Right atrium auricular region (tissue), 2 donors: Measurements from ENCODE around the gene LRRC27. TPM values are rescaled to one million over a fixed set of nuclear protein-coding genes. Genes with fewer than 3 reads are reported as not detected.
A peak's percentile ranks its signal among the peaks of the same experiment; 100 is the strongest.

ENCODE experiments used
- DNase-seq: peaks from one replicate; pipeline ENCODE4 v3.0.0-alpha.2; 2019; ENCODE audit warnings: low spot score
- H3K27ac ChIP-seq, 2 donors: fragments of 200-600 bp; sonication (generic); 1 replicate in 1 of 2; 2 replicates in 1 of 2; pipeline ENCODE4 v1.5.1; 2016 to 2019
- H3K27me3 ChIP-seq, 2 donors: fragments of 200-600 bp; sonication (generic); one replicate each; pipeline versions ENCODE4 v1.5.1 to v1.6.0; 2017 to 2019
- H3K36me3 ChIP-seq: fragments of 200-600 bp; sonication (generic); one replicate; pipeline ENCODE4 v1.5.1; 2016
- H3K4me1 ChIP-seq, 2 donors: fragments of 200-600 bp; sonication (generic); one replicate each; pipeline versions ENCODE4 v1.5.1 to v1.6.0; 2017 to 2019
- H3K4me3 ChIP-seq, 2 donors: fragments of 200-600 bp; sonication (generic); 1 replicate in 1 of 2; 2 replicates in 1 of 2; pipeline ENCODE4 v1.5.1; 2017 to 2019; ENCODE audit warnings: mild to moderate bottlenecking in 1 of 2, moderate library complexity in 1 of 2
- H3K9me3 ChIP-seq, 2 donors: fragments of 200-600 bp; sonication (generic); one replicate each; pipeline ENCODE4 v1.5.1; 2019
- CTCF ChIP-seq, 2 donors: fragments of 200-600 bp; sonication (generic); IDR thresholded peaks; one replicate each; pipeline ENCODE4 v1.5.1; 2019; ENCODE audit warnings: antibody characterized with exemption in 2 of 2
- total RNA-seq, 2 donors: library from RNA; depleted of rRNA; stranded (reverse); fragments of >200 nt; gene quantifications; one replicate each; pipeline ENCODE4 v1.1.0, GENCODE V29; 2016

The LRRC27 gene
- total RNA-seq, 2 donors from 2014 or later = 2.6 to 4.6 TPM

GRCh38 chr10:132419538-132420468 lies 87.8 kb downstream of the LRRC27 start:
- peak overlapping the region; percentile 82 to 87 for H3K27ac ChIP-seq
- no peaks in the 10 kb centered on the region for H3K27me3 ChIP-seq
- DNase-seq = no peak
- H3K4me3 ChIP-seq = no peak overlapping the region
- H3K9me3 ChIP-seq = no peaks in the 10 kb centered on the region
- peaks cover 4% of the 10 kb centered on the region for H3K36me3 ChIP-seq
- peaks cover 0 to 47% of the 10 kb centered on the region in 2 donors for H3K4me1 ChIP-seq
- TF ChIP-seq CTCF (IDR thresholded peaks at IDR 0.05) = no peak

- Histone ChIP-seq H3K4me1 (peaks cover 0 to 47% of the 10 kb centered on the region in 2 donors), H3K9me3 (no peaks in the 10 kb centered on the region), H3K36me3 (peaks cover 4% of the 10 kb centered on the region), H3K27ac (peak overlapping the region; percentile 82 to 87), H3K27me3 (no peaks in the 10 kb centered on the region), H3K4me3 (no peak overlapping the region)
- no peak for TF ChIP-seq CTCF (IDR thresholded peaks at IDR 0.05)
- no peak for DNase-seq
Measured at GRCh38 chr10:132420469-132420980, 88.5 kb downstream of the LRRC27 start.

GRCh38 chr10:132420981-132421846 lies 89.2 kb downstream of the LRRC27 start:
- H3K4me3 ChIP-seq = peak overlapping the region; percentile 4 to 22

GRCh38 chr10:132421847-132422751 lies 90.1 kb downstream of the LRRC27 start:
- H3K4me3 ChIP-seq = no peak overlapping the region
- H3K27ac ChIP-seq = peak overlapping the region; percentile 82 to 87
- no peaks in the 10 kb centered on the region for H3K27me3 ChIP-seq
- DNase-seq = no peak
- TF ChIP-seq CTCF (IDR thresholded peaks at IDR 0.05) = no peak
- H3K4me1 ChIP-seq = peaks cover 0 to 47% of the 10 kb centered on the region in 2 donors
- H3K9me3 ChIP-seq = no peaks in the 10 kb centered on the region
- H3K36me3 ChIP-seq = peaks cover 3% of the 10 kb centered on the region

More at GRCh38 chr10:132420981-132421846, 89.2 kb downstream of the LRRC27 start:
- peak; percentile 71 for DNase-seq
- peak overlapping the region; percentile 82 to 87 for H3K27ac ChIP-seq
- H3K27me3 ChIP-seq = no peaks in the 10 kb centered on the region
- no peaks in the 10 kb centered on the region for H3K9me3 ChIP-seq
- H3K36me3 ChIP-seq = peaks cover 4% of the 10 kb centered on the region
- H3K4me1 ChIP-seq = peaks cover 0 to 47% of the 10 kb centered on the region in 2 donors
- TF ChIP-seq CTCF (IDR thresholded peaks at IDR 0.05) = no peak
